Measurements from ENCODE around the gene TCAP. TPM values are rescaled to one million over a fixed set of nuclear protein-coding genes. Genes with fewer than 3 reads are reported as not detected.

TCAP gene
- total and polyA plus RNA-seq, 10 of the 15 experiments (the other 5 are each of a cell fraction or from before 2014, with no cell fraction given): 0.17 to 1.0 (median 0.36) TPM; not detected in 3

- TF ChIP-seq BACH1 (IDR thresholded peaks at IDR 0.05; ENCODE audit: borderline replicate concordance) (peak; percentile 60; the same call in 1 of the 2 replicates), PAX5 (IDR thresholded peaks at IDR 0.05; ENCODE audit: borderline replicate concordance, low read depth, low read length) (no peak), HSF1 (IDR thresholded peaks at IDR 0.05; ENCODE audit: low read depth, low read length) (no peak), TCF7 (IDR thresholded peaks at IDR 0.05; ENCODE audit: borderline replicate concordance) (no peak), LARP7 (IDR thresholded peaks at IDR 0.05) (peak; percentile 81), IRF5 (IDR thresholded peaks at IDR 0.05; ENCODE audit: borderline replicate concordance) (no peak), YBX1 (IDR thresholded peaks at IDR 0.05) (no peak), MTA2 (IDR thresholded peaks at IDR 0.05; ENCODE audit: low read depth) (no peak), IKZF1 (conservative IDR thresholded peaks at IDR 0.05) (peak; percentile 67), SMAD1 (IDR thresholded peaks at IDR 0.05; ENCODE audit: low read depth, partially characterized antibody) (no peak), ZBTB11 (CRISPR knock-in tag; IDR thresholded peaks at IDR 0.05) (no peak), SPI1 (IDR thresholded peaks at IDR 0.05; ENCODE audit: borderline replicate concordance, insufficient read depth, low read depth, low read length) (no peak), GABPA (IDR thresholded peaks at IDR 0.05; ENCODE audit: low read depth) (no peak), NR2F1 (conservative IDR thresholded peaks at IDR 0.05) (peak; percentile 77), HDGF (IDR thresholded peaks at IDR 0.05) (peak; percentile 54; the same call in 1 of the 2 replicates), YY1 (IDR thresholded peaks at IDR 0.05; ENCODE audit: low read depth, low read length) (0 out of 2 replicates have a peak, but pooled peaks have one; percentile 43), NBN (IDR thresholded peaks at IDR 0.05) (0 out of 2 replicates have a peak, but pooled peaks have one; percentile 41), BCL11A (IDR thresholded peaks at IDR 0.05; ENCODE audit: low read depth, low read length) (no peak), SMC3 (IDR thresholded peaks at IDR 0.05; ENCODE audit: borderline replicate concordance, low read length) (0 out of 2 replicates have a peak, but pooled peaks have one; percentile 14), ZBTB33 (IDR thresholded peaks at IDR 0.05) (no peak), RBBP5 (conservative IDR thresholded peaks at IDR 0.05) (no peak), SIX5 (IDR thresholded peaks at IDR 0.05; ENCODE audit: low read depth, low read length, severe bottlenecking) (no peak), ZNF274 (IDR thresholded peaks at IDR 0.05; ENCODE audit: insufficient read depth, insufficient read length) (no peak), FOS (IDR thresholded peaks at IDR 0.05; ENCODE audit: borderline replicate concordance, extremely low read depth, insufficient read length) (no peak)
Observed at GRCh38 chr17:39667945-39668924, 3.1 kb downstream of the TCAP start, which contains the start of gene PNMT (continued).
